Measurements from ENCODE around the gene SOX14. TPM values are rescaled to one million over a fixed set of nuclear protein-coding genes. Genes with fewer than 3 reads are reported as not detected.

The SOX14 gene
- total RNA-seq, 1 donor from 2014 or later = not detected

DNA sequence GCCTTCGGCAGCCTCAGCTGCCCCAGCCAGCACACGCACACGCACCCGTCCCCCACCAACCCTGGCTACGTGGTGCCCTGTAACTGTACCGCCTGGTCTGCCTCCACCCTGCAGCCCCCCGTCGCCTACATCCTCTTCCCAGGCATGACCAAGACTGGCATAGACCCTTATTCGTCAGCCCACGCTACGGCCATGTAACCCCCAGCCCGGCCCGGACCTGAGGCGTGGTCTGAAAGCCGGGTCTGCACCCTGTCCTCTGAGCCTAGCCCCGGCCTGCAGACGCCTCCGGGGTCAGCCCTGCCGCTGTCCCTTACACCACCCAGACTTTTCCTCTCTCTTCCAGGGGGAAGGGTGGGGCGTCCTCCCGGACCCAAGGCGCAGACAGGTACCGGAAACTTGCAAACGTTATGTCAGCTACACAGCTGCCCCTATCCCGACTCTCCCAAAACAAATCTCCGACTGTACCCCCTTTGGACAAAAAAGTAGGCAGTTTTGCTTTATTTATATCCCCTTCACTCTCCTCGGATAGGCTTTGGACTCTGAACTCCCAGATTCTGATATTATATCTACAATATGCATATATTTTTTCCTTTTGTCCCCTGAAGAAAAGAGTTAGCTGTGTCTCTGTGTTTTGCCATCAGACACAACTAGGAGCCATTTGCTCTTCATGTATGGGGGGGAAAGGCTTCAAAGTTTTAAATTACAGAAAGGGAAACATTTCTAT, 1.4 kb downstream of the SOX14 start:
- H3K4me1 Mint-ChIP-seq (ENCODE audit: low read depth) = peaks cover 30% of the 10 kb centered on the region
- DNase-seq (ENCODE audit: low spot score) = peak; percentile 84
- no peak overlapping the region for H3K27ac Mint-ChIP-seq (ENCODE audit: unreplicated experiment)
- H3K9me3 Mint-ChIP-seq (ENCODE audit: low read depth) = no peaks in the 10 kb centered on the region
- H3K4me3 Mint-ChIP-seq (ENCODE audit: unreplicated experiment) = no peak overlapping the region
- TF ChIP-seq, protein P1, sequence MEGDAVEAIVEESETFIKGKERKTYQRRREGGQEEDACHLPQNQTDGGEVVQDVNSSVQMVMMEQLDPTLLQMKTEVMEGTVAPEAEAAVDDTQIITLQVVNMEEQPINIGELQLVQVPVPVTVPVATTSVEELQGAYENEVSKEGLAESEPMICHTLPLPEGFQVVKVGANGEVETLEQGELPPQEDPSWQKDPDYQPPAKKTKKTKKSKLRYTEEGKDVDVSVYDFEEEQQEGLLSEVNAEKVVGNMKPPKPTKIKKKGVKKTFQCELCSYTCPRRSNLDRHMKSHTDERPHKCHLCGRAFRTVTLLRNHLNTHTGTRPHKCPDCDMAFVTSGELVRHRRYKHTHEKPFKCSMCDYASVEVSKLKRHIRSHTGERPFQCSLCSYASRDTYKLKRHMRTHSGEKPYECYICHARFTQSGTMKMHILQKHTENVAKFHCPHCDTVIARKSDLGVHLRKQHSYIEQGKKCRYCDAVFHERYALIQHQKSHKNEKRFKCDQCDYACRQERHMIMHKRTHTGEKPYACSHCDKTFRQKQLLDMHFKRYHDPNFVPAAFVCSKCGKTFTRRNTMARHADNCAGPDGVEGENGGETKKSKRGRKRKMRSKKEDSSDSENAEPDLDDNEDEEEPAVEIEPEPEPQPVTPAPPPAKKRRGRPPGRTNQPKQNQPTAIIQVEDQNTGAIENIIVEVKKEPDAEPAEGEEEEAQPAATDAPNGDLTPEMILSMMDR (IDR thresholded peaks at IDR 0.05) = no peak
- H3K27me3 Mint-ChIP-seq (ENCODE audit: low read depth) = peaks cover 95% of the 10 kb centered on the region
- no peaks in the 10 kb centered on the region for H3K36me3 Mint-ChIP-seq (ENCODE audit: low read depth)

DNA sequence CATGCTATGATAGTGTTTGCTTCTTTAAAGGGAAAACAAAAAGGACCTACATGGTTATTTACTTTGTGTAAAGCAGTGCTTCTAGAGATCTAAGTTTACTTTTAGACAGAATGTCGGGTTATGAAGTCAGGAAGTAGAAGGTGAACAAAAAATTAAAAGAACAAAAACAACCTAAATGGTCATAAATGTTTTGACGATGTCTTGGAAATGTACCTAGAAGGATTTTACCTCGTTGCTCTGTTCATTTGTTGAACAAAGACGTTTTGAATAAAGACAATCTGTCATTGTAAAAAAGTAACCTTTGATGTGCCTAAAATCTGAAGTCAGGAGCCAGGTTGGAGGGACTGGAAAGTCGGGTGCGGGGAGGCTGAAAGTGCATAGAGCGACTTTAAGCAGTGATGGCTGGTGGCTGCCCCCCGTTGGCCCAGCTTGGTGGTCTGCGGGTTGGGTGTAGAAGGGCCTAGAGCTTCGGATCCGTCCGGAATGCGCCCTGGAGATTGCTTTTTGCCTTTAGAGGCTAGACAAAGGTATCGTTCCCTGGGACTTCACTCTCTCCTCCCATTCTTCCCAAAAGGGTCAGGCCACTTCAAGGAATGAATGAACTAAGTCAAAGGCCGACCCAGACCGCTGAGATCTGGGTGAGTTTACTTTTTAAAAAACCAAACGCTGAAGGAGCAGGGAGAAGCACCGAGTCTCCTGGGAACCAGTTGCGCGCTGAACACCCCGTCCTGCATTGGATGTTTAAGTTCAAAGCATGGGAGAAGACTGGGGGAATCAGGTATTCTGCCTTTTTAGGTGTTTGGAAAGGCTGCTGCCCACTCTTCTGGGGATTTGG, 2.1 kb downstream of the SOX14 start:
- Mint-ChIP-seq H3K27me3 (ENCODE audit: low read depth) (peaks cover 93% of the 10 kb centered on the region), H3K4me1 (ENCODE audit: low read depth) (peaks cover 35% of the 10 kb centered on the region), H3K36me3 (ENCODE audit: low read depth) (no peaks in the 10 kb centered on the region), H3K9me3 (ENCODE audit: low read depth) (no peaks in the 10 kb centered on the region), H3K27ac (ENCODE audit: unreplicated experiment) (no peak overlapping the region), H3K4me3 (ENCODE audit: unreplicated experiment) (no peak overlapping the region)
- DNase-seq (ENCODE audit: low spot score) = peak; percentile 52
- TF ChIP-seq, protein P1 (IDR thresholded peaks at IDR 0.05) = no peak

DNA sequence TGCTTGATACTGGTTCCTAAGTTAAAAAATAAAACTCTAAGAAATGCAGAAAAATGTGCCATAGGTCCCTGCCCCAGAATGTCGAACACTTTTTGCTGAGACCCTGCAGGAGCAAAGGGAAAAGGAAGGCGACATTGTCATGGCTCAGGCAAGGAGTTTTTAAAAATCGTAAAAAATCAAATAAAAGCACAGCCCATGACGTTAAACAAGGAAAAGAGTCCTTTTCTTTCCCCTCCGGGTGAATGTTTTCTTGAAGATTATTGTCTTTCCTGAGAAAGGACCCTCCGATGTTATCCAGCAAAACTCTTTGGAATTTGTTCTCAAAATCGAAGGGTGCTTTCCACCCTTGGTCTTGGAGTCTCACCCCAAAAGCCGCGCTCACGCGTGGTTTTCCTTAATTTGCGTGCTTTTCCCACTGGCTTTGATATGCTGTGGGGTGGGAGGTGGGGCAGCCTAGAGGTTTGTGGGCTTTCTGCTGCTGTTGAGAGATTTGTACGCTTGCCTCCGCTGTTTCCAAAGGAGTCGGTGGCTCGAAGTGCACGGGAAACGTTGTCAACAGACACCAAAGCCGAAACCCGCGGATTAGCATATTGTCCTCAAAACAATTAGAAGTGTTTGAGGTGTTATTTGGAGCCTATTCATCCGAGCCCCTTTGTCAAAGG, 2.9 kb downstream of the SOX14 start:
- TF ChIP-seq, protein P1 (IDR thresholded peaks at IDR 0.05) = no peak
- H3K27me3 Mint-ChIP-seq (ENCODE audit: low read depth) = peaks cover 91% of the 10 kb centered on the region
- H3K4me3 Mint-ChIP-seq (ENCODE audit: unreplicated experiment) = no peak overlapping the region
- no peak overlapping the region for H3K27ac Mint-ChIP-seq (ENCODE audit: unreplicated experiment)
- H3K36me3 Mint-ChIP-seq (ENCODE audit: low read depth) = no peaks in the 10 kb centered on the region
- H3K4me1 Mint-ChIP-seq (ENCODE audit: low read depth) = peaks cover 42% of the 10 kb centered on the region
- no peak for DNase-seq (ENCODE audit: low spot score)
- no peaks in the 10 kb centered on the region for H3K9me3 Mint-ChIP-seq (ENCODE audit: low read depth)

DNA sequence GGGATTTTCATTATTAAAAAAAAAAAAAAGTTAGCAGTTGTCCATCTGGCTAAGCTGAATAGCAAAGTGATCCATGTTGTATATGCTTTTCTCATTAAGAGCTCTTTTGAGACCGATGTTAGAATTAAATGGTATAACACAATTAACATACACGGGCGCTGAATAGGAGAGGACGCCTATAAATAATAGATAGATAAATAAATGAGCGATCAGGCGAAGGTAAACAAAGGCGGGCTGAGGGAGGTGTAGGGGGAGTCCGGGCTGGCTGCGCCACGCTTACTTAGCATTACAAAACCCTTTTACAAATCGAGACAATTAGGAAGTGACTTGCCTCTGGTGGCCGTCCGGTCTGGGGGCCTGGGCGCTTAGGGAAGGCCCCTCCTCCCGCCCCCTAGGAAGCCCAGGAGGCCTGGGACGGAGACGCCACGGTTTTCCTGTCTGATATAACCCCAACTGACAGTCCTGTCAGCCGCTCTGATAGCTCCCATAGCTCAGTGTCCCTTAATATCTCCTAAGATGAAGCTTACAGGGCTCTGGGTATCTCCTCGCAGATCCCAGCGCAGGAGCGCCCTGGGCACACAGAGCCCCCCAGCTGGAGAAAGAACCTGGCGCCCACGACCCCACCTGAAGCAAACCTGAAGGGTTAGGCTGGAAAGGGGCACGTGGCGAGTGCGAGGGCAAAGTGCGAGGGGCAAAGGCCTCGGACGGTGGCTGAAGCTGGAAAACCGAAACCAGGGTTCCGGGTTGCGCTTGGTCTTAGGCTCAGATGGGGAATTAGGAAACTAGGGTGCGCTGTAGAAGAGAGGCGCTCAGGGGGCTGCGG, 3.6 kb downstream of the SOX14 start:
- Mint-ChIP-seq H3K4me1 (ENCODE audit: low read depth) (peaks cover 42% of the 10 kb centered on the region), H3K9me3 (ENCODE audit: low read depth) (no peaks in the 10 kb centered on the region)

More for the DNA sequence above, 3.6 kb downstream of the SOX14 start:
- no peaks in the 10 kb centered on the region for H3K36me3 Mint-ChIP-seq (ENCODE audit: low read depth)
- H3K27ac Mint-ChIP-seq (ENCODE audit: unreplicated experiment) = no peak overlapping the region
- DNase-seq (ENCODE audit: low spot score) = peak; percentile 77
- H3K27me3 Mint-ChIP-seq (ENCODE audit: low read depth) = peaks cover 90% of the 10 kb centered on the region
- H3K4me3 Mint-ChIP-seq (ENCODE audit: unreplicated experiment) = peak overlapping the region; percentile 42
- TF ChIP-seq, protein P1 (IDR thresholded peaks at IDR 0.05) = no peak

Data from chondrocyte (in vitro differentiated cells).